HCEC 1CT (cell line): ENCODE data around the gene TRIM40.
"Not testable (repeated sequence)": the region's sequence is repeated elsewhere in the genome, so short reads cannot be mapped to it uniquely, and the experiment has no call there.

ENCODE experiments used
- DNase-seq: peaks from one replicate; pipeline ENCODE4 v3.0.0-alpha.2; 2017

TRIM40 gene

GRCh38 chr6:30165238-30165637 is 29.3 kb downstream of the TRIM40 start:
- not testable (repeated sequence) for DNase-seq

GRCh38 chr6:30167101-30167500 is 31.2 kb downstream of the TRIM40 start:
- no peak for DNase-seq

GRCh38 chr6:30168741-30169140 is 32.8 kb downstream of the TRIM40 start:
- DNase-seq: no peak

GRCh38 chr6:30169658-30170614 is 34.0 kb downstream of the TRIM40 start:
- DNase-seq: peak; percentile 52

- no peak for DNase-seq
Observed at GRCh38 chr6:30171677-30172471, 35.9 kb downstream of the TRIM40 start.

GRCh38 chr6:30172681-30173080 is 36.7 kb downstream of the TRIM40 start:
- DNase-seq: no peak

- no peak for DNase-seq
Observed at GRCh38 chr6:30175765-30176164, 39.8 kb downstream of the TRIM40 start.

GRCh38 chr6:30178837-30179236 is 42.9 kb downstream of the TRIM40 start:
- DNase-seq: no peak

GRCh38 chr6:30180145-30180544 is 44.2 kb downstream of the TRIM40 start:
- DNase-seq: no peak

- no peak for DNase-seq
Observed at GRCh38 chr6:30184417-30185031, 48.6 kb downstream of the TRIM40 start.

- DNase-seq: no peak
Observed at GRCh38 chr6:30185846-30186484, 50.0 kb downstream of the TRIM40 start.

GRCh38 chr6:30188541-30188940 is 52.6 kb downstream of the TRIM40 start:
- no peak for DNase-seq

GRCh38 chr6:30192076-30192475 is 56.1 kb downstream of the TRIM40 start:
- DNase-seq: no peak

GRCh38 chr6:30194797-30195690 is 59.1 kb downstream of the TRIM40 start:
- DNase-seq: peak; percentile 30

GRCh38 chr6:30195951-30196350 is 60.0 kb downstream of the TRIM40 start:
- no peak for DNase-seq

GRCh38 chr6:30196376-30196775 is 60.4 kb downstream of the TRIM40 start:
- no peak for DNase-seq
